Sigmoid colon (tissue), 7 donors: ENCODE data around the gene NRL. TPM values are rescaled to one million over a fixed set of nuclear protein-coding genes. Genes with fewer than 3 reads are reported as not detected.

Experiments
- DNase-seq: peaks from one replicate; pipeline ENCODE4 v3.0.0-alpha.2; 2019
- H3K27ac ChIP-seq, 4 donors: fragments of 200-600 bp; sonication (generic); one replicate each; pipeline ENCODE4 v1.5.1; 2016 to 2019; ENCODE audit warnings: mild to moderate bottlenecking in 1 of 4
- H3K27me3 ChIP-seq, 3 donors: fragments of 200-600 bp; sonication (generic); one replicate each; pipeline ENCODE4 v1.5.1; 2019; ENCODE audit warnings: mild to moderate bottlenecking in 1 of 3
- H3K36me3 ChIP-seq, 4 donors: fragments of 200-600 bp; sonication (generic); one replicate each; pipeline ENCODE4 v1.5.1; 2016 to 2019
- H3K4me1 ChIP-seq, 4 donors: fragments of 200-600 bp; sonication (generic); one replicate each; pipeline ENCODE4 v1.5.1; 2017 to 2019
- H3K4me3 ChIP-seq, 4 donors: fragments of 200-600 bp; sonication (generic); one replicate each; pipeline ENCODE4 v1.5.1; 2017 to 2019; ENCODE audit warnings: mild to moderate bottlenecking in 2 of 4, moderate library complexity in 1 of 4
- H3K9me3 ChIP-seq, 4 donors: fragments of 200-600 bp in 3 of 4; sonication (generic) in 3 of 4; one replicate each; pipeline versions ENCODE4 v1.5.1 to v1.6.1; 2013 to 2019
- EP300 ChIP-seq, 4 donors: sonication (generic); formaldehyde crosslinking; IDR thresholded peaks; one replicate each; pipeline ENCODE4 v1.6.1; 2017; ENCODE audit warnings: antibody characterized with exemption in 4 of 4
- POLR2A ChIP-seq, 2 donors: fragments of 450-650 bp; IDR thresholded peaks; one replicate each; pipeline ENCODE4 v1.6.1; 2016; ENCODE audit warnings: antibody characterized with exemption in 2 of 2, mild to moderate bottlenecking in 2 of 2, moderate library complexity in 2 of 2
- POLR2AphosphoS5 ChIP-seq, 4 donors: sonication (generic); formaldehyde crosslinking; IDR thresholded peaks; one replicate each; pipeline ENCODE4 v1.6.1; 2017; ENCODE audit warnings: antibody characterized with exemption in 4 of 4
- WGBS, 2 donors: extraction: QIAGEN DNeasy Blood & Tissue Kit; methylation state at CpG; one replicate each; pipeline ENCODE4 v1.1.7; 2013; 5-methylcytosine and 5-hydroxymethylcytosine counted together
- intact Hi-C: fragments of 100-400 bp; cut with DNase I; formaldehyde crosslinking; loops from one replicate; pipeline ENCODE4 v1.15.1; 2023
- polyA plus RNA-seq, 3 donors: library from polyadenylated mRNA; stranded (reverse); fragments of 200-250 nt; gene quantifications; one replicate each; pipeline ENCODE4 v1.2.3, GENCODE V29; 2013
- total RNA-seq, 4 donors: library from RNA; depleted of rRNA; stranded (reverse); fragments of >200 nt; gene quantifications; one replicate each; pipeline ENCODE4 v1.1.0, GENCODE V29; 2016
- TF ChIP-seq, protein P1 (sequence below), 4 experiments: fragments of 450-650 bp in 3 of 4; fragments of 200-600 bp in 1 of 4; IDR thresholded peaks; one replicate each; pipeline ENCODE4 v1.5.1; 2016 to 2019; ENCODE audit warnings: antibody characterized with exemption in 4 of 4, mild to moderate bottlenecking in 3 of 4, moderate library complexity in 2 of 4
- donor health status: healthy with polysubstance abuse.
- donor health status: Bipolar disorder and iron deficiency.
- donor health status: healthy.

Gene NRL
- total and polyA plus RNA-seq, 7 donors = 0.71 to 2.9 (median 1.8) TPM

DNA sequence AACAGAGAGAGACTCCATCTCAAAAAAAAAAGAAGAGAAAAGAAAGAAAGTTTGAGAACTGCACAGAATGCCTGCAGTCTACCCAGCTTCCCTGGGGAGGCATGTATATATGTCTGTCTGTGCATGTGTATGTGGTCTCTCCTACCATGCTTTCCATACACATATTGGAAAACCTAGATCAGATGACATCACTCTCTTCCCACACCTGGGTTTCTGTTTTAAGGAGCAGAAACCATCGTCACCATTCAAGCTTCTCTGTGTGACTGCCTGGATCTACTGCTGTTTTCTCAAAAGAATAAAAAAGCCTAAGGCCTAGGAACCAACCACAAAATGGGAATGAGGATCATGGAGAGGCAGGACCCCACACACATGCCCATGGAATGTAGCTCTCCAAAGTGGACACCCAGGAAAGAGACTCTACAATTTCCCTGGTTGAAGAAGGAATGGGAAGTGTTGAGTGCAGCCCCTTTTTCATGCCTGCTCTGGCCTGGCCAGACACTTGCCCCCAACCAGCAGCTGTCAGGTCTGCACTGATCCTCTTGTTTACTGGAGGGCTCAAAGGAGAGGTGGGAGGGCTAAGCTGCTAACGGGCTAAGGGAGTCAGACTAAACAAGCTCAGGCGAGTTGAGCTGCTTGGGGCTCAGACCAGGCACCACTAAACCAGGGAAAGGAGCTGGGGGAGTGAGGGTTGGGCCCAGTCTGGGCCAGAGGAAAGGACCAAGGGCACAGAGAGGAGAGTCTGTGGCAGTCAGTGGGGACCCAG is 28.4 kb downstream of the NRL start:
- H3K9me3 ChIP-seq = no peaks in the 10 kb centered on the region
- H3K27me3 ChIP-seq = no peaks in the 10 kb centered on the region
- no peak overlapping the region for H3K27ac ChIP-seq
- 82 to 87% methylated on average over 3 of the region's 3 CpGs for WGBS, 2 donors
- peaks cover 0 to 5% (median 2%) of the 10 kb centered on the region in 4 donors for H3K4me1 ChIP-seq
- DNase-seq = no peak
- intact Hi-C loops = no loop called here
- no peaks in the 10 kb centered on the region for H3K36me3 ChIP-seq
- TF ChIP-seq POLR2AphosphoS5 (IDR thresholded peaks at IDR 0.05) (no peak), EP300 (IDR thresholded peaks at IDR 0.05) (no peak), POLR2A (IDR thresholded peaks at IDR 0.05) (no peak)
- TF ChIP-seq, protein P1, sequence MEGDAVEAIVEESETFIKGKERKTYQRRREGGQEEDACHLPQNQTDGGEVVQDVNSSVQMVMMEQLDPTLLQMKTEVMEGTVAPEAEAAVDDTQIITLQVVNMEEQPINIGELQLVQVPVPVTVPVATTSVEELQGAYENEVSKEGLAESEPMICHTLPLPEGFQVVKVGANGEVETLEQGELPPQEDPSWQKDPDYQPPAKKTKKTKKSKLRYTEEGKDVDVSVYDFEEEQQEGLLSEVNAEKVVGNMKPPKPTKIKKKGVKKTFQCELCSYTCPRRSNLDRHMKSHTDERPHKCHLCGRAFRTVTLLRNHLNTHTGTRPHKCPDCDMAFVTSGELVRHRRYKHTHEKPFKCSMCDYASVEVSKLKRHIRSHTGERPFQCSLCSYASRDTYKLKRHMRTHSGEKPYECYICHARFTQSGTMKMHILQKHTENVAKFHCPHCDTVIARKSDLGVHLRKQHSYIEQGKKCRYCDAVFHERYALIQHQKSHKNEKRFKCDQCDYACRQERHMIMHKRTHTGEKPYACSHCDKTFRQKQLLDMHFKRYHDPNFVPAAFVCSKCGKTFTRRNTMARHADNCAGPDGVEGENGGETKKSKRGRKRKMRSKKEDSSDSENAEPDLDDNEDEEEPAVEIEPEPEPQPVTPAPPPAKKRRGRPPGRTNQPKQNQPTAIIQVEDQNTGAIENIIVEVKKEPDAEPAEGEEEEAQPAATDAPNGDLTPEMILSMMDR (IDR thresholded peaks at IDR 0.05) = no peak
- H3K4me3 ChIP-seq = no peak overlapping the region

DNA sequence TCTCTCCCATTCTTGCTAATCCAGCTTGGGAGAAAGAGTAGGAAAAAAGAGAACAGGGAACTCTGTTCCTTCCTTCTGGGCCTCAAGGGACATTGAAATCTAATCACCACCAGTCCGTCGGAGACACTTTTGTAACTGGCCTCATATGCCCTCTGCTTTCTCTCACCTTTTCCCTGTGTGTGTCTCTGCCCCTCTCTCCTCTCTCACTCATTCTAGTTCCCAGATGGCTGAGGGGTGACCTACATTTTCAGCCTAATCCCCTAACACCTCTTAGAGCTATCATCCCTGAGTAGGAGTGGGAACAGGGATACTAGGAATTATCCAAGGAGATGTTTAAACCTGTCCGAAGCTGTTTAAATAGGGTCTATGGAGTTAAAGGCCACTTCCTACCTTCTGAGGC is 29.5 kb downstream of the NRL start:
- WGBS, 2 donors = 93 to 95% methylated on average over 3 of the region's 3 CpGs
- no peak for DNase-seq

DNA sequence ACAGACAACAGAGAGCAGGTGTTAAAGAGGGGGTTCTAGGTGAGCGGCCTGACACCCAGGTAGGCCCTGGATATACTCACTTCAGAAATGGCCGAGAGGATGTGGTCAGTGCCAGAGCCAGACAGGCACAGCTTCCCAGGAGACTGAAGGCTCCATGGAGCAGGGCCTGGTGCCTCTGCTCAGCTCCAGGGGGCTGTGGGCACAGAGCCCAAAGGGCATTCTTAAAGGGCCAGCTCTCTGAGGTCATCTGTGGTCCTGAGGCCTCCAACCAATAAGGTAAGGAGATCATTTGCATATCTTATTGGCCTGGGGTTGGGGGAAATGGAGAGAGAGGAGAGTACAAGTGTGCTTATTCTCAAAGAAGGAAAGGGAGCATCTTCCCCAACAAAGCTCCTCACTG is 30.3 kb downstream of the NRL start:
- no peak overlapping the region for H3K27ac ChIP-seq
- 96 to 98% methylated on average over 2 of the region's 2 CpGs for WGBS, 2 donors
- TF ChIP-seq POLR2AphosphoS5 (IDR thresholded peaks at IDR 0.05) = no peak
- no peak for TF ChIP-seq EP300 (IDR thresholded peaks at IDR 0.05)
- TF ChIP-seq, protein P1 (IDR thresholded peaks at IDR 0.05) = no peak
- TF ChIP-seq POLR2A (IDR thresholded peaks at IDR 0.05) = no peak
- intact Hi-C loops = no loop called here
- no peak for DNase-seq
- H3K27me3 ChIP-seq = no peaks in the 10 kb centered on the region
- H3K36me3 ChIP-seq = no peaks in the 10 kb centered on the region
- H3K4me1 ChIP-seq = peaks cover 0 to 13% (median 2%) of the 10 kb centered on the region in 4 donors
- no peak overlapping the region for H3K4me3 ChIP-seq
- no peaks in the 10 kb centered on the region for H3K9me3 ChIP-seq

More for the DNA sequence above, 29.5 kb downstream of the NRL start:
- Histone ChIP-seq H3K4me3 (no peak overlapping the region), H3K27me3 (no peaks in the 10 kb centered on the region), H3K36me3 (no peaks in the 10 kb centered on the region), H3K9me3 (no peaks in the 10 kb centered on the region), H3K4me1 (peaks cover 0 to 13% (median 2%) of the 10 kb centered on the region in 4 donors), H3K27ac (no peak overlapping the region)
- intact Hi-C loops = no loop called here
- no peak for TF ChIP-seq POLR2A (IDR thresholded peaks at IDR 0.05)
- no peak for TF ChIP-seq EP300 (IDR thresholded peaks at IDR 0.05)
- TF ChIP-seq POLR2AphosphoS5 (IDR thresholded peaks at IDR 0.05) = no peak
- TF ChIP-seq, protein P1 (IDR thresholded peaks at IDR 0.05) = no peak

DNA sequence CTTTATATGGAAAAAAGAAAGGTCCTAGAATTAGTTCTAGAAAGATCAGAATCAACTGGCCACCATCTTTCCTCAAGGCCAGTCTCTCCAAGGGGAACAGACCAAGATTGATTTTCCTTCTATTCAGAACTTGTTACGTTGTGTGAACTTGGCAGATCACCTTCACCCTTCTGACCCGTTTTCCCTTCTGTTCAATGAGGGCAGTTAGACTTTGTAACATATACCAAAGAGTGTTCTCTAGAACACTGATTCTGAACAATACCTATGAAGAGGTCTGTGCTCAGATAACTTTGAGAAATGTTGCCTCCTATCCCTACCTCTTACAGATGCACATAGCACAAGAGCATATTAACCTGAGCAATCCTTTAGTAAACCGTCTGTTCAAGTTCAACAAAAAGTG is 31.3 kb downstream of the NRL start:
- Histone ChIP-seq H3K27me3 (no peaks in the 10 kb centered on the region), H3K4me3 (no peak overlapping the region), H3K9me3 (no peaks in the 10 kb centered on the region), H3K27ac (no peak overlapping the region), H3K36me3 (no peaks in the 10 kb centered on the region), H3K4me1 (peaks cover 0 to 13% (median 2%) of the 10 kb centered on the region in 4 donors)
- intact Hi-C loops = no loop called here
- 88 to 91% methylated on average over 3 of the region's 3 CpGs for WGBS, 2 donors
- TF ChIP-seq, protein P1 (IDR thresholded peaks at IDR 0.05) = no peak
- TF ChIP-seq POLR2AphosphoS5 (IDR thresholded peaks at IDR 0.05) (no peak), EP300 (IDR thresholded peaks at IDR 0.05) (no peak), POLR2A (IDR thresholded peaks at IDR 0.05) (no peak)
- no peak for DNase-seq
